ENCODE results near the gene ANAPC10.

ANAPC10 gene

DNA sequence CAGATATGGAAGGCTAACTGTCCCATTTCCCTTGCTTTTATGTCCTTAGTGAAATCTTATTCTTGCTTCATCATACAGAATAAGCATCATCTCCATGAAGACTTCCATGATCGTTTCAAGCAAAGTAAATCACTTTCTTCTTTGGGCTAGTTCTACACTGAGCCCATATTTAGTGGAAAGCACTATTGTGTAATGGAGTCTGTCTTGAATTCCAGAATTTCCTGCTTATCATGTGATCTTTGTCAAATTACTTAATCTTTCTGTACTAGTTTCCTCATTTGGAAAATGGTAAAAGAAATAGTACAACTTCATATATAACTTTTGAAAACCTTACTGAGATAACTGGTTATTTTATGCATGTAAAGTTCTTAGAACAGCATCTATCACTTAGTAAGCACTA lies 7.6 kb downstream of the ANAPC10 start:
- H3K9ac ChIP-seq (ENCODE audit: low read length): no peak overlapping the region
- no peaks in the 10 kb centered on the region for H3K4me1 ChIP-seq (ENCODE audit: control insufficient read depth, insufficient read depth, low read depth, low read length)
- H3K4ac ChIP-seq (ENCODE audit: low read depth in 1 of 2, low read length in 2 of 2): no peak overlapping the region
- no peak overlapping the region for H3K4me3 ChIP-seq (ENCODE audit: insufficient read depth in 1 of 2, low read depth in 1 of 2, low read length in 2 of 2)
- peaks cover 13 to 85% of the 10 kb centered on the region in 2 experiments for H3K36me3 ChIP-seq (ENCODE audit: control insufficient read depth in 1 of 2, insufficient read depth in 2 of 2, low read depth in 1 of 2, low read length in 2 of 2)
- no peak overlapping the region for H3K14ac ChIP-seq (ENCODE audit: low read length in 2 of 2)
- WGBS: 100% methylated on average over 1 of the region's 1 CpG
- H3K9me3 ChIP-seq (ENCODE audit: control insufficient read depth, low read length): peaks cover 18% of the 10 kb centered on the region
- H2BK12ac ChIP-seq (ENCODE audit: low read length in 2 of 2): no peak overlapping the region
- H2BK5ac ChIP-seq (ENCODE audit: low read depth, low read length, poor library complexity, severe bottlenecking): no peak overlapping the region
- H3K18ac ChIP-seq (ENCODE audit: low read depth in 1 of 2, low read length in 2 of 2): no peak overlapping the region
- no peak overlapping the region for H3K4me2 ChIP-seq (ENCODE audit: low read length, poor library complexity, severe bottlenecking)
- H4K91ac ChIP-seq (ENCODE audit: low read length): no peak overlapping the region
- H4K8ac ChIP-seq (ENCODE audit: low read length): no peak overlapping the region
- H2BK120ac ChIP-seq (ENCODE audit: low read depth, low read length): no peak overlapping the region
- H3K27me3 ChIP-seq (ENCODE audit: control insufficient read depth in 1 of 2, insufficient read depth in 1 of 2, low read length in 2 of 2): no peaks in the 10 kb centered on the region
- peaks cover 23% of the 10 kb centered on the region for H3K79me1 ChIP-seq (replicated peaks; ENCODE audit: low read length, poor library complexity, severe bottlenecking)
- H3K23ac ChIP-seq (ENCODE audit: low read length in 2 of 2): no peak overlapping the region
- H2AK5ac ChIP-seq (ENCODE audit: low read length, severe bottlenecking): no peak overlapping the region
- peak; percentile 12 for DNase-seq
- no peak overlapping the region for H2BK15ac ChIP-seq (ENCODE audit: low read depth, poor library complexity, severe bottlenecking)
- H2AFZ ChIP-seq (ENCODE audit: low read depth, low read length): no peak overlapping the region
- H3K27ac ChIP-seq (ENCODE audit: low read length, poor library complexity, severe bottlenecking): no peak overlapping the region

DNA sequence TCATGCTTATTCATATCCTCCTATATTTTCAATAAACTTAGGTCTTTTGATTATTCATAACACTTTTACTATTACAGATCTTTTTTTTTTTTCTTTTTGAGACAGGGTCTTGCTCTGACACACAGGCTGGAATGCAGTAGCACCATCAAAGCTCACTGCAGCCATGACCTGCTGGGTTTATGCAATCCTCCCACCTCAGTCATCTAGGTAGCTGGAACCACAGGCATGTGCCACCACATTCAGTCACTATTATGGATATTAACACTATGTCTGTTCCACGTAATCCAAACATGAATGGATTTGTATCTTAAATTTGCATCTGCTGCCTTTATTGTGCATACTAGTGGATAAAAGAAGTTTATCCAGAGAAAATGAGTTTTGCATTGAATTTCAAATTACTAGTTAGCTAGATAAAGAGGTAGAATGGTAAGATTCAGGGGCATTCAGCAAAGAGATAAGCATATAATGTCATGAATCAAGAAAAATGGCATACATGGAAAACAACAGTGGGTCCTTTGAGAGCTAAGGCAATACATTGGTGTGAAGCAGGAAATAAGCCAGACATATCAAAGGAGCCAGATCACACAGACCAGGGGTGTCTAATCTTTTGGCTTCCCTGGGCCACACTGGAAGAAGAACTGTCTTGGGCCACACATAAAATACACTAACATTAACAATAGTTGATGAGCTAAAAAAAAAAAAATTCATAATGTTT lies 13.9 kb downstream of the ANAPC10 start:
- Histone ChIP-seq H3K9me3 (ENCODE audit: control insufficient read depth, low read length) (no peaks in the 10 kb centered on the region), H3K4me1 (ENCODE audit: control insufficient read depth, insufficient read depth, low read depth, low read length) (peaks cover 1% of the 10 kb centered on the region), H4K91ac (ENCODE audit: low read length) (no peak overlapping the region), H2BK120ac (ENCODE audit: low read depth, low read length) (no peak overlapping the region), H2BK12ac (ENCODE audit: low read length in 2 of 2) (no peak overlapping the region), H3K27me3 (ENCODE audit: control insufficient read depth in 1 of 2, insufficient read depth in 1 of 2, low read length in 2 of 2) (no peaks in the 10 kb centered on the region), H3K9ac (ENCODE audit: low read length) (no peak overlapping the region), H3K18ac (ENCODE audit: low read depth in 1 of 2, low read length in 2 of 2) (no peak overlapping the region), H4K8ac (ENCODE audit: low read length) (no peak overlapping the region), H3K36me3 (ENCODE audit: control insufficient read depth in 1 of 2, insufficient read depth in 2 of 2, low read depth in 1 of 2, low read length in 2 of 2) (peaks cover 6 to 37% of the 10 kb centered on the region in 2 experiments), H3K4ac (ENCODE audit: low read depth in 1 of 2, low read length in 2 of 2) (no peak overlapping the region), H2BK5ac (ENCODE audit: low read depth, low read length, poor library complexity, severe bottlenecking) (no peak overlapping the region), H3K4me3 (ENCODE audit: insufficient read depth in 1 of 2, low read depth in 1 of 2, low read length in 2 of 2) (no peak overlapping the region), H3K79me1 (replicated peaks; ENCODE audit: low read length, poor library complexity, severe bottlenecking) (peaks cover 7% of the 10 kb centered on the region), H2AK5ac (ENCODE audit: low read length, severe bottlenecking) (no peak overlapping the region), H3K23ac (ENCODE audit: low read length in 2 of 2) (no peak overlapping the region), H2AFZ (ENCODE audit: low read depth, low read length) (no peak overlapping the region), H2BK15ac (ENCODE audit: low read depth, poor library complexity, severe bottlenecking) (no peak overlapping the region), H3K14ac (ENCODE audit: low read length in 2 of 2) (no peak overlapping the region), H3K27ac (ENCODE audit: low read length, poor library complexity, severe bottlenecking) (no peak overlapping the region), H3K4me2 (ENCODE audit: low read length, poor library complexity, severe bottlenecking) (no peak overlapping the region)
- 90% methylated on average over 1 of the region's 1 CpG for WGBS
- no peak for DNase-seq

DNA sequence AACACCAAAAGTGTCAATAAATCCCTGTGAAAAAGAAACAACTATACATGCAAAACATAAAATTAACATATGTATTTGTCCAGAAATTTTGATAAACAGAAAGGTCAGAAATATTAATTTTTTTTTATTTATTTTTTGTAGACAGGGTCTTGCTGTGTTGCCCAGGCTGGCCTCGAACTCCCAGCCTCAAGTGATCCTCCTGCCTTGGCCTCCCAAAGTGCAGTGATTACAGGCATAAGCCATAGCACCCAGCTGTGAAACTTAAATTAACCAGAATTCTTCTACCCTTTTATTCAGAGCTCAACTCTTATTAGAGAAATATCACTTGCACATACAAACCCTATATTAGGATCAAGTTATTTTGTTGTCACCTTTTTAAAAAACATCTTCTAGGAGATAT lies 16.2 kb downstream of the ANAPC10 start:
- H3K27ac ChIP-seq (ENCODE audit: low read length, poor library complexity, severe bottlenecking): no peak overlapping the region
- no peak overlapping the region for H3K23ac ChIP-seq (ENCODE audit: low read length in 2 of 2)
- no peak overlapping the region for H3K4me3 ChIP-seq (ENCODE audit: insufficient read depth in 1 of 2, low read depth in 1 of 2, low read length in 2 of 2)
- H3K9ac ChIP-seq (ENCODE audit: low read length): no peak overlapping the region
- H2AFZ ChIP-seq (ENCODE audit: low read depth, low read length): no peak overlapping the region
- no peak overlapping the region for H3K18ac ChIP-seq (ENCODE audit: low read depth in 1 of 2, low read length in 2 of 2)
- no peaks in the 10 kb centered on the region for H3K27me3 ChIP-seq (ENCODE audit: control insufficient read depth in 1 of 2, insufficient read depth in 1 of 2, low read length in 2 of 2)
- H2BK5ac ChIP-seq (ENCODE audit: low read depth, low read length, poor library complexity, severe bottlenecking): no peak overlapping the region
- peaks cover 1% of the 10 kb centered on the region for H3K4me1 ChIP-seq (ENCODE audit: control insufficient read depth, insufficient read depth, low read depth, low read length)
- no peak overlapping the region for H2BK12ac ChIP-seq (ENCODE audit: low read length in 2 of 2)
- no peak overlapping the region for H2BK120ac ChIP-seq (ENCODE audit: low read depth, low read length)
- H2BK15ac ChIP-seq (ENCODE audit: low read depth, poor library complexity, severe bottlenecking): no peak overlapping the region
- no peak overlapping the region for H3K14ac ChIP-seq (ENCODE audit: low read length in 2 of 2)
- no peaks in the 10 kb centered on the region for H3K9me3 ChIP-seq (ENCODE audit: control insufficient read depth, low read length)
- WGBS: 100% methylated on average over 1 of the region's 1 CpG
- no peak for DNase-seq
- no peak overlapping the region for H4K8ac ChIP-seq (ENCODE audit: low read length)
- no peak overlapping the region for H3K4me2 ChIP-seq (ENCODE audit: low read length, poor library complexity, severe bottlenecking)
- no peak overlapping the region for H4K91ac ChIP-seq (ENCODE audit: low read length)
- H2AK5ac ChIP-seq (ENCODE audit: low read length, severe bottlenecking): no peak overlapping the region
- H3K79me1 ChIP-seq (replicated peaks; ENCODE audit: low read length, poor library complexity, severe bottlenecking): peaks cover 7% of the 10 kb centered on the region
- peaks cover 4 to 24% of the 10 kb centered on the region in 2 experiments for H3K36me3 ChIP-seq (ENCODE audit: control insufficient read depth in 1 of 2, insufficient read depth in 2 of 2, low read depth in 1 of 2, low read length in 2 of 2)
- no peak overlapping the region for H3K4ac ChIP-seq (ENCODE audit: low read depth in 1 of 2, low read length in 2 of 2)

DNA sequence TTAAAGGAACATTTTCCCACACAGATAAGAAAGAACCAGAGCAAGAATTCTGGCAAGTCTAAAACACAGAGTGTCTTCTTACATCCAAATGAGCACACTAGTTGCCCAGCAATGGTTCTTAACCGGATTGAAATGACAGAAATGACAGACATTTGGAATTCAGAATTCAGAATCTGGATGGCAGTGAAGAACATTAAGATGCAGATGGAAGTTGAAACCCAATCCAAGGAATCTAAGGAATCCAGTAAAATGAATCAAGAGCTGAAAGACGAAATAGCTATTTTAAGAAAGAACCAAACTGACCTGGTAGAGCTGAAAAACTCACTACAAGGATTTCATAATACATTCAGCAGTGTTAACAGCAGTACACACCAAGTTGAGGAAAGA lies 21.5 kb downstream of the ANAPC10 start:
- H3K4ac ChIP-seq (ENCODE audit: low read depth in 1 of 2, low read length in 2 of 2): no peak overlapping the region
- no peak for DNase-seq
- H3K79me1 ChIP-seq (replicated peaks; ENCODE audit: low read length, poor library complexity, severe bottlenecking): peaks cover 19% of the 10 kb centered on the region
- no peaks in the 10 kb centered on the region for H3K9me3 ChIP-seq (ENCODE audit: control insufficient read depth, low read length)
- H3K18ac ChIP-seq (ENCODE audit: low read depth in 1 of 2, low read length in 2 of 2): no peak overlapping the region
- H3K14ac ChIP-seq (ENCODE audit: low read length in 2 of 2): no peak overlapping the region
- no peak overlapping the region for H2AFZ ChIP-seq (ENCODE audit: low read depth, low read length)
- H2BK5ac ChIP-seq (ENCODE audit: low read depth, low read length, poor library complexity, severe bottlenecking): no peak overlapping the region
- H2BK12ac ChIP-seq (ENCODE audit: low read length in 2 of 2): no peak overlapping the region
- no peaks in the 10 kb centered on the region for H3K27me3 ChIP-seq (ENCODE audit: control insufficient read depth in 1 of 2, insufficient read depth in 1 of 2, low read length in 2 of 2)
- no peak overlapping the region for H3K4me2 ChIP-seq (ENCODE audit: low read length, poor library complexity, severe bottlenecking)
- H3K23ac ChIP-seq (ENCODE audit: low read length in 2 of 2): no peak overlapping the region
- H3K36me3 ChIP-seq (ENCODE audit: control insufficient read depth in 1 of 2, insufficient read depth in 2 of 2, low read depth in 1 of 2, low read length in 2 of 2): peaks cover 8 to 16% of the 10 kb centered on the region in 2 experiments
- H3K4me1 ChIP-seq (ENCODE audit: control insufficient read depth, insufficient read depth, low read depth, low read length): no peaks in the 10 kb centered on the region
- H2BK15ac ChIP-seq (ENCODE audit: low read depth, poor library complexity, severe bottlenecking): no peak overlapping the region
- H3K27ac ChIP-seq (ENCODE audit: low read length, poor library complexity, severe bottlenecking): no peak overlapping the region
- no peak overlapping the region for H3K9ac ChIP-seq (ENCODE audit: low read length)
- H2BK120ac ChIP-seq (ENCODE audit: low read depth, low read length): no peak overlapping the region
- H2AK5ac ChIP-seq (ENCODE audit: low read length, severe bottlenecking): no peak overlapping the region
- H4K91ac ChIP-seq (ENCODE audit: low read length): no peak overlapping the region
- no peak overlapping the region for H3K4me3 ChIP-seq (ENCODE audit: insufficient read depth in 1 of 2, low read depth in 1 of 2, low read length in 2 of 2)
- H4K8ac ChIP-seq (ENCODE audit: low read length): no peak overlapping the region
- WGBS: 93% methylated on average over 2 of the region's 2 CpGs

Data from mesenchymal stem cell (in vitro differentiated cells and primary cell).